GM18858 (cell line): ENCODE results near the gene EFCAB8.

Source experiments
- ATAC-seq: cut with Tn5 transposase; IDR thresholded peaks from one replicate; pipeline ENCODE4 v1.9.1; 2021; ENCODE audit not compliant: unreplicated experiment

EFCAB8 gene

DNA sequence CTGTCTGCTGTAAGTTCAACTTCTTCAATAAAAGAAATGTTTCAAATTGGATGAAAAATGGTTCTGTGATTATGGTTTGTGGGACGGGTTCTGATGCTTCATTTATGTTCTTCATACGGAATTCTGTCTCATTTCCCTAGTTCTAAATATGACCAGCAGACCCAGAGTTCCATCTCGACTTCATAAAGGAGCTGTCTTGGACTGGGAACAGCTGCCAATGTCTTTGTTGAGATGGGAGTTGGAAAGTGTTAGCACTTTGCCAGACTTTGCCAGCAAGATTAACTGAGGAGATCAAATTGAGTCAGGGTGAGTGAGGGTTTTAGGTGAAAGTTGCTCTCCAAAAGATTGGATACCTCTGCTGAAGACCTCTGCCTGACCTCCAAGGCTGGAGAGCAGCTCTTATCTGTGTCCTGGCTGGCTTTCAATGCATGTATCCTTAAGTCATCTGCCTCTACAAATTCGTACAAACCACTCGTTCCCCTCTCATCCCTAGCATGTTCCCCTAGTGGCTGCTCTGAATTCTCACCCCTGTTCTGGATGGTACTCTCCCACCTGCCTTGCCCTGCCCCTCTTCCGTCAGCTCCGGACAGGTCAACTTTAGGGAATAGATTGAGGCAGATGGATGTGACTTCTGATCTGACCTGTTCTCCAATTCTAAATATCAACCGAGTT is at the start of gene EFCAB8:
TSS of gene EFCAB8 (plus strand) at position 223 of the 672 bp plus-strand sequence. CDS start 4,870 bp downstream, outside the sequence.
- no peak for ATAC-seq

DNA sequence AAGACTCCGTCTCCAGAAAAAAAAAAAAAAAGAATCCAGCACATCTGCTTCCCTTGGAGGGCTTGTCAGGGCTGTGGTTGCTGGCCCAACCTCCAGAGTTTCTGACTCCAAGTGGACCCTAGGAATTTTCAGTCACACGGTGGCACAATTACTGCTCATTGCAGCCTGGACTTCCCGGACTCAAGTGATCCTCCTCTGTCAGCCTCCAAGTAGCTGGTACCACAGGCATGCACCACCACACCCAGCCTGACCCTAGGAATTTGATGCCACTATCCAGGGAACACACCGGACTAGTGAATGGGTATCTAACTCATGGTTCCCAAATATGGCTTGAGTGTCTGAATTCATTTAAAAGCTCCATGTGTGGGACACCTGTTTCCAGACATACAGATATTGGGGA is 48.8 kb upstream of the EFCAB8 start:
- no peak for ATAC-seq

DNA sequence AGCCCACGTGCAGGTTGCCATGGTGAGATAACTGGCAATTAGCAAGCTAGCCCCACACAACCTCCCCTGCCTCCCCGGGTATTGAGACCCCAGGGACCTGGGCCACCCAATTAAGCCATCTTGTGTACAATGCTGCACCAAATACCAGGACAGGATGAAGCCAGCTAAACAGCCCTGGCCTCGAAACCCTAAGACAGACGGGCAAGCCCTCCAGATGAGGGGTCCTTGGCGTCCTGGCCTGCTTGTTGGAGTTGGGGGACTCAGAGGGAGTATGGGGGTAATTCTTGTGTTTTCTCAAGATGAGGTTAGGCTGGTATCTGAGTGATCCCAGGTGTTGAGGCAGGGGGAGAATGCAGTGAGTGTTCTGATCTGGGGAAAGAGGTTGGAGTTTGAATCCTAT is 47.8 kb upstream of the EFCAB8 start:
- ATAC-seq = no peak

- no peak for ATAC-seq
Observed at GRCh38 chr20:32811886-32812285, 46.8 kb upstream of the EFCAB8 start.

DNA sequence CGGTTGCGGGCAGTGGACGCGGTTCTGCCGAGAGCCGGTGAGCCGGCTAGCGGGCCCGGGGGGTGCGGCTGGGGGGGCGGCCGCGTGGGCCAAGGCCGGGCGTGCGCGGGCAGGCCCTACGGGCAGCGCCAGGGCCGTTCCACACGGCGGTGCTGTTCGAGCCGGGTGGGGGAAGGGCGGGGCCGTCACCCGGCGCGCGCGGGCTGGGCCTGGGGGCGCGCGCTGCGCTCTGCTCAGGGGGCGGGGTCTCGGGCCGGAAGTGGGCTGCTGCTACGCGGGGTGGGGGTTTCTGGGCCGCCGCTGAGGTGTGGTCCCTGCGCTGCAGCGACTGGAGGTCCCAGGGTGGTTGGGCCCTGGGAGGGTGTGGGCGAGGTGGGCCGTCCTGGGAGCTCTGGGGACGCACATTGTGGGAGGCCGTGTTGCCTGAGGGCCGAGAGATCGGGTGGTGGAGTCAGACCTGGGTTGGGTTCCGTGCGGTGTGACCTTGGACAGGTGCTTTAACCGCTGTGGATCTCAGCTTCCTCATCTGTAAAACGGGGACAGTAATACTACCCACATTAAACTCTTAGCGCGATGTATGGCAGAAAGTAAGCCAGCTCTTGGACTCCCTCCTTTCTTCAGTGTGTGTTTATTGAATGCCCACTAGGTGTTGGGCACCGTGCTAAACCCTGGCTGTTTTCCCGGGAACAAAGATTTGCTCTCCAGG is 38.6 kb upstream of the EFCAB8 start:
- ATAC-seq = peak; percentile 26

DNA sequence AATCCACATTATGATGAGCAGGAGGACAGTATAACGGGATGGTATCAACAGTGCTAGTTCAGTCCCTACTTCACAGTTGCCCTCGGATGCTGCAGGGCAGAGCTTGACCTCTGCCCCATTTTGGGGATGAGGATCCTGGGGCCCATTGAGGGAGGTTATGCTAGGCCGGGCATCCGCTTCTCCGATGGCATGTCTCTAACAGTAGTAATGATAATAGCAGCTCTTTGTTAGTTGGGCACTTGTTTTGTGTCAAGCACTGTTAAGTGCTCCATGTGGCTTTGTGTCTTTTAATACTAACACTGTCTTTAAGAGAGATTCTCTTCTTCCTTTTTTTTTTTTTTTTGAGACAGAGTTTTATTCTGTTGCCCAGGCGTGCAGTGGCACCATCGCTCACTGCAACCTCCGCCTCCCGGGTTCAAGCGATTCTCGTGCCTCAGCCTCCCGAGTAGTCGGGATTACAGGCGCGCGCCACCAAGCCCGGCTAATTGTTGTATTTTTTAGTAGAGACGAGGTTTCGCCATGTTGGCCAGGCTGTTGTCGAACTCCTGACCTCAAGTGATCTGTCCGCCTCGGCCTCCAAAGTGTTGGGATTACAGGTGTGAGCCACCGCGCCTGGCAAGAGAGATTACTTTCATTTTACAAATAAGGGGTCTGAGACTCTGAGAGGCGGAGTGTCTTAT is 37.9 kb upstream of the EFCAB8 start:
- ATAC-seq = no peak

GRCh38 chr20:32822225-32822624 is 36.5 kb upstream of the EFCAB8 start:
- ATAC-seq = no peak

DNA sequence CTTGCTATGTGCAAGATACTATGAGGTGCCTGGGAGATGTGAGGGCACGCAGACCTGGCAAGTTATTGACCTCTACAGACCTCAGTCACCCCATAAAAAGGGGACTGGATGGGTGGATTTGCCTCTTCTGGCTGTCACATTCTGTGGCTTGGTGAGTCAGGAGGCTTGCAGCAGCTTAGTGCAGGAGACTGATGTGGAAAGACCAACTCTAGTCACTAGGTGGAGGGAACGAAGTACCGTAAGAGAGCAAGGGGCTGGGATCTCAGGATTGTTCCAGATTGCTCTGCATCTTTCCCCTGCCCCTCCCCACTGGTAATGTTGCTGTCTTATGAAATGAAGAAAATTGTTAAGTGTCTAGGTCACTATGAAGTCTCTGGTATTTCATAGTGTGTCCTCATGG is 35.6 kb upstream of the EFCAB8 start:
- ATAC-seq = no peak

- no peak for ATAC-seq
Observed at GRCh38 chr20:32823737-32824588, 34.8 kb upstream of the EFCAB8 start.

DNA sequence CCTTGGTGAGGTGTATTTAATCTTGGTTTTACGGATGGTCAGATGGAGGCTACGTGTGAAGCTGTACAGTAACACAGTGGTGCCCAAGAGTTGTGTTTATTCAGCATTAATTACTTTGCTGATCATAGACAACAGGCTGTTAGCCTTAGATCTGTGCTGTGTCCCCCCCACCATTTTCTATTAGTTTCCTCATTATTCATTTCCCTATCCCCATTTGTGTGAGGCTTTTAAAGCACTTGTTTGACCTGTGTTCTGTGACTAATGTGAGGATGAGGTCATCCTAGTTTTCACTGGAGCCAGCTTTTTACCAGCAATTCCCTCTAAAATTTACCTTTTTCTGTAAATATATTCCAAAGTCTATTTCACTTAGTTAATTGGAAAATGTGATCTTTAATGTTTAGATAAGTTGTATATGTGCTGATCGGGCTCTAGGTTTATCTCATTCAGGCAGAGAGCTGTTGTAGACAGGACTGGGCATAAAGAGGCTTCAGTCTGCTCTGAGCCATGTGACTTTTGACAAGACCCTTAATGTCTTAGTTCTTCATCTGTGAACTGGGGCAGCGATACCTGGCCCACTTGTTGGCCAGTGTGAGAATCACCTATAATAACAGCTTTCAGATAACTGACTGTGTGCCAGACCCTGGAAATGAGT is 30.6 kb upstream of the EFCAB8 start:
- ATAC-seq = no peak

- no peak for ATAC-seq
Observed at GRCh38 chr20:32829311-32830005, 29.3 kb upstream of the EFCAB8 start.

GRCh38 chr20:32830437-32830836 is 28.3 kb upstream of the EFCAB8 start:
- ATAC-seq = no peak

- no peak for ATAC-seq
Observed at GRCh38 chr20:32831982-32832381, 26.7 kb upstream of the EFCAB8 start.

GRCh38 chr20:32832664-32833063 is 26.1 kb upstream of the EFCAB8 start:
- ATAC-seq = no peak

- no peak for ATAC-seq
Observed at GRCh38 chr20:32834972-32835371, 23.8 kb upstream of the EFCAB8 start.

DNA sequence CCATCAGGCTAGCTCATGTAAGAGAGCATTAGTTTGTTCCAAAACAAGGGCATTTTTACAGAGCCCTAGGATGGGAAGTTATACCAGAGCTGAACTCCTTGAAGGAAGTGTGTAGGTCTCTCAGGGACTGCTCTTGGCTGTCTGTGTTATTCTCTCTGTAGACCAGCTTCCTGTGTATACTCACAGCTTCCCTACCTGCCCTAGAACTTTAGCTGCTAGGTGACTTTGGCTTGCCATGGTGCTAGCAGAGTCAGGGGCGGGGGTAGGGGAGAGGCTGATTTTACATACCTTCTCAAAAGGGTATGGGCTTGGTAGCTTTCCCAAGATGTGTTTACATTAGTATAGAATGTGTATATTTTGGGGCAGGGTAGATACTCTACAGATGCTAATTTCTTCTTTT is 21.6 kb upstream of the EFCAB8 start:
- ATAC-seq = no peak

GRCh38 chr20:32839227-32839981 is 19.3 kb upstream of the EFCAB8 start:
- ATAC-seq = no peak

GRCh38 chr20:32839982-32840285 is 18.8 kb upstream of the EFCAB8 start:
- ATAC-seq = no peak

DNA sequence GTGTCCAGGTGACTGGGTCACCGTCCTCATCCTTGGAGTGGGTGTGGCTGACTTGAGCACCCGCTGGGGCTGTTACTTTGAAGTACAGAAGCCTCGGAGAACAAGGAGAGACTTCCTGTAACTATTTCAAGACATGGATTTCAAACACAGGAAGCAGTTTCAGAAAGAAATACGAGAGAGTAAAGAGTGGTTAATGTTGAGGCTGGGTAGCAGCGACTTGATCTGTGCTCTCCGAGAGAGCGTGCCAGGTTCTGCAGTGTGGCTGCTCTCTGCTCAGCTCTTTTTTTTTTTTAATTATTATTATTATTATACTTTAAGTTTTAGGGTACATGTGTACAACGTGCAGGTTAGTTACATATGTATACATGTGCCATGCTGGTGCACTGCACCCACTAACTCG is 17.5 kb upstream of the EFCAB8 start:
- no peak for ATAC-seq

DNA sequence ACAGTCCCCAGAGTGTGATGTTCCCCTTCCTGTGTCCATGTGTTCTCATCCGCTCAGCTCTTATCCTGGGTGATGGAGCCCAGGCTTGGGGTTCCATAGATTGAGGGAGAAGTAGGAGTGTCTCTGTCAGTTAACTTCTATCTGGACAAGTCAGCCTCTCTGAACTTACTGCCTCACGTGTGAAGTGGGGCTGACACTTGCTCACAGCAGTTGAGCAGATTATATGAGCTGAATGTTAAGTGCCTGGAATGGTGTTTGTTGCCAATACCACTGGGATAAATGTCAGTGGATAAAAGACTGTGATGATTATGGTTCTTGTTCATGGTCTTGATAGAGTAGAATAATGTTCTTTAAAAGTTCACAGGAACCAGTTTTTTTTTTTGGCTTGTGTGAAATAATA is 17.1 kb upstream of the EFCAB8 start:
- ATAC-seq = no peak
